Measurements from ENCODE around the gene SGTA. TPM values are rescaled to one million over a fixed set of nuclear protein-coding genes. Genes with fewer than 3 reads are reported as not detected.

SGTA gene
- total and polyA plus RNA-seq, 9 of the 15 experiments (the other 6 are each of a cell fraction or from before 2014, with no cell fraction given), result 1.4 to 110 (median 49.9) TPM

DNA sequence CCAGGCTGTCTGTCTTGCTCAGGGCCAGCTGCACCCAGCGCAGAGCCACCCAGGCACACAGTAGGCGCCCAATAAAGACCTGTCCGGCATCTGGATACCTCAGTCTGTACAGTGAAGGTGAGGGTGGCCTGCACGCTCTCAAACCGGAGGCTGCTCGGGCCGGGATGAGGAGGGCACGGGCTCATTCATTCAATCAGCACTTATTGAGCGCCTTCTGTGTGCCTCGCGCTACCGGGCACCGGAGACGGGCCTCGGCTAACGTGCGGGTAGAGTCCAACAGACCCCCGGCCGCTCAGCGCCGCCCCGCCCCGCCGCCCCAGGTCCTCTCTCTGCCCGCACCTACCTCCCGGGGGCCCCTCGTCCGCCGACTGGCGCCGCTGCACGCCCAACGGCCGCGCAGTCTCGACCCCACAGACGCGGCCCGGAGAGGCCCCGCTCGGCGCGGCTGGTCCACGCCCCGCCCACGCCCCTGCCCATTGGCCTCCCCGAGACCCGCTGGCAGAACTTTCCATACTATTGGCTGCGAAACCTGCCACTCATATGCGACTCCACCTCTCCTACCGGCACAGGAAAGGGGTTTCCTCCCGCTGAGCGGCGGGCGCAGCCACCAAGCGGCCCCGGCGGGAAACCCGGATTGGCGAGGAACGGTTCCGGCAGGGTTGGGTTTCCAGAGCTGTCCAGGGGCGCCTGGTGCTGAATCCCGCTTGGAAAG, 43.3 kb downstream of the SGTA start, which contains the start of gene SLC39A3 (continued):
- TF ChIP-seq, protein P1, sequence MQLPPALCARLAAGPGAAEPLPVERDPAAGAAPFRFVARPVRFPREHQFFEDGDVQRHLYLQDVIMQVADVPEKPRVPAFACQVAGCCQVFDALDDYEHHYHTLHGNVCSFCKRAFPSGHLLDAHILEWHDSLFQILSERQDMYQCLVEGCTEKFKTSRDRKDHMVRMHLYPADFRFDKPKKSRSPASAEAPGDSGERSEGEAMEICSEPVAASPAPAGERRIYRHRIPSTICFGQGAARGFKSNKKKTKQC (CRISPR knock-in tag; IDR thresholded peaks at IDR 0.05), result peak; percentile 99
- TF ChIP-seq RCOR1 (IDR thresholded peaks at IDR 0.05; ENCODE audit: borderline replicate concordance in 1 of 2, low read depth in 2 of 2, low read length in 2 of 2) (peak in 1 of 2 experiments; percentile 90; a peak in 1 of 4 replicates), NFIC (IDR thresholded peaks at IDR 0.05) (peak; percentile 54; the same call in 1 of the 2 replicates), PHF21A (IDR thresholded peaks at IDR 0.05; ENCODE audit: borderline replicate concordance, low read depth) (peak; percentile 83; the same call in 1 of the 2 replicates), ZNF263 (CRISPR knock-in tag; IDR thresholded peaks at IDR 0.05; ENCODE audit: borderline replicate concordance) (peak; percentile 73; the same call in 1 of the 2 replicates), POLR2AphosphoS5 (IDR thresholded peaks at IDR 0.05; ENCODE audit: control insufficient read depth, insufficient read depth, low read depth, low read length) (peak; percentile 52; the same call in 1 of the 2 replicates), ZEB2 (IDR thresholded peaks at IDR 0.05) (peak; percentile 97), TGIF2 (CRISPR knock-in tag; IDR thresholded peaks at IDR 0.05) (peak; percentile 90), ZNF76 (CRISPR knock-in tag; IDR thresholded peaks at IDR 0.05; ENCODE audit: borderline replicate concordance) (no peak), ZSCAN32 (CRISPR knock-in tag; IDR thresholded peaks at IDR 0.05) (no peak), BRD9 (IDR thresholded peaks at IDR 0.05; ENCODE audit: low read depth, partially characterized antibody) (no peak), ZFX (CRISPR knock-in tag; IDR thresholded peaks at IDR 0.05) (peak; percentile 45; the same call in 1 of the 2 replicates), TAL1 (IDR thresholded peaks at IDR 0.05) (no peak)
- TF ChIP-seq, protein P2, sequence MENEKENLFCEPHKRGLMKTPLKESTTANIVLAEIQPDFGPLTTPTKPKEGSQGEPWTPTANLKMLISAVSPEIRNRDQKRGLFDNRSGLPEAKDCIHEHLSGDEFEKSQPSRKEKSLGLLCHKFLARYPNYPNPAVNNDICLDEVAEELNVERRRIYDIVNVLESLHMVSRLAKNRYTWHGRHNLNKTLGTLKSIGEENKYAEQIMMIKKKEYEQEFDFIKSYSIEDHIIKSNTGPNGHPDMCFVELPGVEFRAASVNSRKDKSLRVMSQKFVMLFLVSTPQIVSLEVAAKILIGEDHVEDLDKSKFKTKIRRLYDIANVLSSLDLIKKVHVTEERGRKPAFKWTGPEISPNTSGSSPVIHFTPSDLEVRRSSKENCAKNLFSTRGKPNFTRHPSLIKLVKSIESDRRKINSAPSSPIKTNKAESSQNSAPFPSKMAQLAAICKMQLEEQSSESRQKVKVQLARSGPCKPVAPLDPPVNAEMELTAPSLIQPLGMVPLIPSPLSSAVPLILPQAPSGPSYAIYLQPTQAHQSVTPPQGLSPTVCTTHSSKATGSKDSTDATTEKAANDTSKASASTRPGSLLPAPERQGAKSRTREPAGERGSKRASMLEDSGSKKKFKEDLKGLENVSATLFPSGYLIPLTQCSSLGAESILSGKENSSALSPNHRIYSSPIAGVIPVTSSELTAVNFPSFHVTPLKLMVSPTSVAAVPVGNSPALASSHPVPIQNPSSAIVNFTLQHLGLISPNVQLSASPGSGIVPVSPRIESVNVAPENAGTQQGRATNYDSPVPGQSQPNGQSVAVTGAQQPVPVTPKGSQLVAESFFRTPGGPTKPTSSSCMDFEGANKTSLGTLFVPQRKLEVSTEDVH (IDR thresholded peaks at IDR 0.05; ENCODE audit: low read depth, partially characterized antibody), result peak; percentile 83
- TF ChIP-seq, protein P3, sequence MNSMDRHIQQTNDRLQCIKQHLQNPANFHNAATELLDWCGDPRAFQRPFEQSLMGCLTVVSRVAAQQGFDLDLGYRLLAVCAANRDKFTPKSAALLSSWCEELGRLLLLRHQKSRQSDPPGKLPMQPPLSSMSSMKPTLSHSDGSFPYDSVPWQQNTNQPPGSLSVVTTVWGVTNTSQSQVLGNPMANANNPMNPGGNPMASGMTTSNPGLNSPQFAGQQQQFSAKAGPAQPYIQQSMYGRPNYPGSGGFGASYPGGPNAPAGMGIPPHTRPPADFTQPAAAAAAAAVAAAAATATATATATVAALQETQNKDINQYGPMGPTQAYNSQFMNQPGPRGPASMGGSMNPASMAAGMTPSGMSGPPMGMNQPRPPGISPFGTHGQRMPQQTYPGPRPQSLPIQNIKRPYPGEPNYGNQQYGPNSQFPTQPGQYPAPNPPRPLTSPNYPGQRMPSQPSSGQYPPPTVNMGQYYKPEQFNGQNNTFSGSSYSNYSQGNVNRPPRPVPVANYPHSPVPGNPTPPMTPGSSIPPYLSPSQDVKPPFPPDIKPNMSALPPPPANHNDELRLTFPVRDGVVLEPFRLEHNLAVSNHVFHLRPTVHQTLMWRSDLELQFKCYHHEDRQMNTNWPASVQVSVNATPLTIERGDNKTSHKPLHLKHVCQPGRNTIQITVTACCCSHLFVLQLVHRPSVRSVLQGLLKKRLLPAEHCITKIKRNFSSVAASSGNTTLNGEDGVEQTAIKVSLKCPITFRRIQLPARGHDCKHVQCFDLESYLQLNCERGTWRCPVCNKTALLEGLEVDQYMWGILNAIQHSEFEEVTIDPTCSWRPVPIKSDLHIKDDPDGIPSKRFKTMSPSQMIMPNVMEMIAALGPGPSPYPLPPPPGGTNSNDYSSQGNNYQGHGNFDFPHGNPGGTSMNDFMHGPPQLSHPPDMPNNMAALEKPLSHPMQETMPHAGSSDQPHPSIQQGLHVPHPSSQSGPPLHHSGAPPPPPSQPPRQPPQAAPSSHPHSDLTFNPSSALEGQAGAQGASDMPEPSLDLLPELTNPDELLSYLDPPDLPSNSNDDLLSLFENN (IDR thresholded peaks at IDR 0.05; ENCODE audit: low read depth in 2 of 2, low read length in 2 of 2), result peak in 1 of 2 experiments; percentile 67; a peak in 1 of 4 replicates
- TF ChIP-seq, protein P4, sequence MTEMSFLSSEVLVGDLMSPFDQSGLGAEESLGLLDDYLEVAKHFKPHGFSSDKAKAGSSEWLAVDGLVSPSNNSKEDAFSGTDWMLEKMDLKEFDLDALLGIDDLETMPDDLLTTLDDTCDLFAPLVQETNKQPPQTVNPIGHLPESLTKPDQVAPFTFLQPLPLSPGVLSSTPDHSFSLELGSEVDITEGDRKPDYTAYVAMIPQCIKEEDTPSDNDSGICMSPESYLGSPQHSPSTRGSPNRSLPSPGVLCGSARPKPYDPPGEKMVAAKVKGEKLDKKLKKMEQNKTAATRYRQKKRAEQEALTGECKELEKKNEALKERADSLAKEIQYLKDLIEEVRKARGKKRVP (CRISPR knock-in tag; IDR thresholded peaks at IDR 0.05), result peak; percentile 62; the same call in 1 of the 2 replicates
- TF ChIP-seq, protein P5, sequence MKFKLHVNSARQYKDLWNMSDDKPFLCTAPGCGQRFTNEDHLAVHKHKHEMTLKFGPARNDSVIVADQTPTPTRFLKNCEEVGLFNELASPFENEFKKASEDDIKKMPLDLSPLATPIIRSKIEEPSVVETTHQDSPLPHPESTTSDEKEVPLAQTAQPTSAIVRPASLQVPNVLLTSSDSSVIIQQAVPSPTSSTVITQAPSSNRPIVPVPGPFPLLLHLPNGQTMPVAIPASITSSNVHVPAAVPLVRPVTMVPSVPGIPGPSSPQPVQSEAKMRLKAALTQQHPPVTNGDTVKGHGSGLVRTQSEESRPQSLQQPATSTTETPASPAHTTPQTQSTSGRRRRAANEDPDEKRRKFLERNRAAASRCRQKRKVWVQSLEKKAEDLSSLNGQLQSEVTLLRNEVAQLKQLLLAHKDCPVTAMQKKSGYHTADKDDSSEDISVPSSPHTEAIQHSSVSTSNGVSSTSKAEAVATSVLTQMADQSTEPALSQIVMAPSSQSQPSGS (CRISPR knock-in tag; IDR thresholded peaks at IDR 0.05), result no peak

All from K562 (cell line).